Cardiac muscle cell (in vitro differentiated cells and primary cell): Measurements from ENCODE around the gene SLC38A4. TPM values are rescaled to one million over a fixed set of nuclear protein-coding genes. Genes with fewer than 3 reads are reported as not detected.

Source experiments
- DNase-seq, 2 donors: peaks; one replicate each; pipeline versions ENCODE4 v3.0.0 to v3.0.0-alpha.2; 2010 to 2017; ENCODE audit warnings: low read depth in 1 of 2, low spot score in 1 of 2
- H3K27ac ChIP-seq: fragments of 200-600 bp; sonication (generic); 2 replicates; pipeline ENCODE4 v1.5.1; 2016
- H3K27me3 ChIP-seq: fragments of 200-600 bp; sonication (generic); 2 replicates; pipeline ENCODE4 v1.6.0; 2016; ENCODE audit warnings: control low read depth
- H3K36me3 ChIP-seq: fragments of 200-600 bp; sonication (generic); 2 replicates; pipeline ENCODE4 v1.5.1; 2016; ENCODE audit warnings: control low read depth
- H3K4me1 ChIP-seq: fragments of 200-600 bp; sonication (generic); 2 replicates; pipeline ENCODE4 v1.8.1; 2017; ENCODE audit warnings: low read depth, mild to moderate bottlenecking, mixed run types
- H3K4me3 ChIP-seq: fragments of 200-600 bp; sonication (generic); 2 replicates; pipeline ENCODE4 v1.5.1; 2016; ENCODE audit warnings: mild to moderate bottlenecking
- H3K9me3 ChIP-seq: fragments of 200-600 bp; sonication (generic); 2 replicates; pipeline ENCODE4 v1.5.1; 2017; ENCODE audit warnings: low read depth, mild to moderate bottlenecking, control low read depth
- polyA plus RNA-seq: library from polyadenylated mRNA; unstranded; fragments of >200 nt; fragmentation: Nextera tagmentation; extraction: Ambion mirVana; gene quantifications from 2 replicates; pipeline ENCODE4 v1.2.1, GENCODE V29; 2016
- total RNA-seq: library from RNA; depleted of rRNA; stranded (reverse); fragments of >200 nt; gene quantifications from 2 replicates; pipeline ENCODE4 v1.2.3, GENCODE V29; 2016
- TF ChIP-seq, protein P1 (sequence below): IDR thresholded peaks from 2 replicates; pipeline ENCODE4 v1.5.1; 2012; ENCODE audit warnings: low read depth, mild to moderate bottlenecking, low read length

SLC38A4 gene
- total and polyA plus RNA-seq, 2 experiments from 2014 or later = 0.09 to 0.12 TPM

DNA sequence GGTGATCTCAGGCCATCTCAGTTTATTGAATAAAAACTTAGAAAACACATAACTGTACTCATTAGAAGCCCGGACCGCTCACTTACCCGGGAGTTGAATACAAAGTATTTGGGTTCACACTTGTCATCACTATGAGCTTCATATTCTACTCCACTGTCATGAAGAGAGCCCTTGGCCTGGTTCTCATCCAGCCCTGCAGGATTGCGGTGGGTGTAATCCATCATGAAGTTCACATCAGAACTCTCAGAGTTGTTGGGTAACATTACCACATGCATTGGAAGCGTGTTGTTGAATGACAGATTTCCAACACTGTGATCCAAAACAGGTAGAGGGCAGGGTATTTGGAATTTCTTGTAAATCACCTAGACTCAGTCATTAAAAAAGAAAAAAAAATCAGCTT, 47.4 kb downstream of the SLC38A4 start:
- Histone ChIP-seq H3K27me3 (no peaks in the 10 kb centered on the region), H3K9me3 (no peaks in the 10 kb centered on the region), H3K36me3 (no peaks in the 10 kb centered on the region), H3K4me1 (no peaks in the 10 kb centered on the region), H3K27ac (no peak overlapping the region), H3K4me3 (no peak overlapping the region)
- no peak for DNase-seq
- TF ChIP-seq, protein P1, sequence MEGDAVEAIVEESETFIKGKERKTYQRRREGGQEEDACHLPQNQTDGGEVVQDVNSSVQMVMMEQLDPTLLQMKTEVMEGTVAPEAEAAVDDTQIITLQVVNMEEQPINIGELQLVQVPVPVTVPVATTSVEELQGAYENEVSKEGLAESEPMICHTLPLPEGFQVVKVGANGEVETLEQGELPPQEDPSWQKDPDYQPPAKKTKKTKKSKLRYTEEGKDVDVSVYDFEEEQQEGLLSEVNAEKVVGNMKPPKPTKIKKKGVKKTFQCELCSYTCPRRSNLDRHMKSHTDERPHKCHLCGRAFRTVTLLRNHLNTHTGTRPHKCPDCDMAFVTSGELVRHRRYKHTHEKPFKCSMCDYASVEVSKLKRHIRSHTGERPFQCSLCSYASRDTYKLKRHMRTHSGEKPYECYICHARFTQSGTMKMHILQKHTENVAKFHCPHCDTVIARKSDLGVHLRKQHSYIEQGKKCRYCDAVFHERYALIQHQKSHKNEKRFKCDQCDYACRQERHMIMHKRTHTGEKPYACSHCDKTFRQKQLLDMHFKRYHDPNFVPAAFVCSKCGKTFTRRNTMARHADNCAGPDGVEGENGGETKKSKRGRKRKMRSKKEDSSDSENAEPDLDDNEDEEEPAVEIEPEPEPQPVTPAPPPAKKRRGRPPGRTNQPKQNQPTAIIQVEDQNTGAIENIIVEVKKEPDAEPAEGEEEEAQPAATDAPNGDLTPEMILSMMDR = no peak

DNA sequence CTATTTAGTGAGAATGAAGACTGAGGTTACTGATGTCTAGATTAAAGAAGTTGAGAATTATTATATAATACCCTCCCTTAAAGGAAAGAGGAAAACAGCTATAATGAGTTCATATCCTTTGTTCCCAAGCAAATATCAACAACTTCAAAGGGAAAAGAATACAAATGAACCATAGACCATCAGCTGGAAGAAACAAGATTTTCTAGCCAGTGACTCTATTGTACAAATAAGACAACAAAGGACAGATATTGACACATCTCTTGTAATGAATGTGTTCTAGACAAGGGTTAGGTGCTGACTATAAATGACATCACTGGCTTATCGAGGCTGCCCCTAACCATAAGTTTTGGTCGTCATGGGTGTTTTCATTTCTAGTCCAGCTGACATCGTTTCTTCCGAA, 48.2 kb downstream of the SLC38A4 start:
- TF ChIP-seq, protein P1 = no peak
- Histone ChIP-seq H3K4me3 (no peak overlapping the region), H3K4me1 (no peaks in the 10 kb centered on the region), H3K9me3 (no peaks in the 10 kb centered on the region), H3K36me3 (no peaks in the 10 kb centered on the region), H3K27ac (no peak overlapping the region), H3K27me3 (no peaks in the 10 kb centered on the region)
- DNase-seq = no peak

- no peak overlapping the region for H3K27ac ChIP-seq
- no peaks in the 10 kb centered on the region for H3K9me3 ChIP-seq
- peaks cover 9% of the 10 kb centered on the region for H3K4me1 ChIP-seq
- no peak overlapping the region for H3K4me3 ChIP-seq
- TF ChIP-seq, protein P1 = no peak
- DNase-seq = no peak
- no peaks in the 10 kb centered on the region for H3K27me3 ChIP-seq
- H3K36me3 ChIP-seq = no peaks in the 10 kb centered on the region
These were observed 50.0 kb downstream of the SLC38A4 start for GRCh38 chr12:46775796-46776195.

DNA sequence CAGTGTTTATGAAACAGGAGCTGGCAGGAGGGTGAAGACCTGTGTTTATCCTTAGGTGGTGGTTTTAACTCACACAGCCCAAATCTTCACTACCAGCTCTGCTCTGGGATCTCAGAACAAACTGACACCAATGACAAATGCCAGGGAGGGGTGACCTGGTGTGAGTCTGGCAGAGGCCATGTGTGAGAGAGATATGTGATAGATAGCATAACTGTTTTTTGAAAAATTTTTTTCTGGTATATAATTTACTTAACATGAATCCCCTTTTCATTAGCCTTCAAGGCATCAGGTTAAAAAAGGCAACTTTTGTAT, 51.5 kb downstream of the SLC38A4 start:
- Histone ChIP-seq H3K36me3 (no peaks in the 10 kb centered on the region), H3K27ac (no peak overlapping the region), H3K27me3 (no peaks in the 10 kb centered on the region), H3K4me1 (peaks cover 22% of the 10 kb centered on the region), H3K4me3 (no peak overlapping the region), H3K9me3 (no peaks in the 10 kb centered on the region)
- TF ChIP-seq, protein P1 = no peak
- DNase-seq = no peak

DNA sequence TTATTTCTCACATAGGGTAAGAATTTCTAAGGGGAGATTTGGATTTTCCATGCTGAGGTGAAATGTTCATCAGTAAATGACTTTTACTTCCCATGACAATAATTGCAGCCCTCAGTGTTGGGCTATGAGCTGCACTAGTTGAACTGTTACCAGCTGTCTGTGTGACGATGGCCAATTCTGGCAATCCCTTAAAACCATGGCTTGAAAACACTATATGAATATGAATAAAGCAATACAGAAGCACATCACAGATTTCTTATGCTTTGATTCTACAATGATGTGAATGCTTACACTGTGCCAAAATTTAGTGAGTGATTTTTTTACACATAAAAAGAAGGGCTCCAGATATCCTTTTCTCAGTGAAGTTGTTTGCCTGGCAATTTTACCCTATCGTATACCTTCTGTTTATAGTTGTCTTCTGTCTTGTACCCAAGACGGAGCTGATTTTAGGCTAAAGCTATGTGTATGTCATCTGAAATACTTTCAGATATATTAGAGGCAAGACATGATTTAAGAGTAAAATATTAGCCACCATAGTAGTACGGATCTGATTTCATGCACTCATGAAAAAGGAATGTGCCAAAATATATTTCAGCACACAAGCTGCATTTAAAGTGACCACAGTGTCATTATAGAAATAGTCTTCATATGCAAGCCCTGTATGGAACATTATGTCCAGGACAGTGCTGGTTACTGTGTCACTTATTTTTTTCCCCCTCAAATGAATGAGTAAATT, 52.0 kb downstream of the SLC38A4 start:
- Histone ChIP-seq H3K36me3 (no peaks in the 10 kb centered on the region), H3K4me3 (no peak overlapping the region), H3K27me3 (no peaks in the 10 kb centered on the region), H3K9me3 (no peaks in the 10 kb centered on the region), H3K4me1 (peaks cover 22% of the 10 kb centered on the region), H3K27ac (no peak overlapping the region)
- DNase-seq = peak in 1 of 2 donors; percentile 13
- TF ChIP-seq, protein P1 = no peak
